ENCODE data around the gene ETV1. TPM values are rescaled to one million over a fixed set of nuclear protein-coding genes. Genes with fewer than 3 reads are reported as not detected.
A peak's percentile ranks its signal among the peaks of the same experiment; 100 is the strongest.

The ETV1 gene
- polyA plus RNA-seq, 1 experiment, result 5.4 TPM

GRCh38 chr7:14001139-14001538, 11.7 kb upstream of the ETV1 start:
- POLR2A ChIA-PET, result no interaction called here
- Histone ChIP-seq H3K4me3 (ENCODE audit: low read depth, low read length) (no peak overlapping the region), H3K27me3 (ENCODE audit: control insufficient read depth, insufficient read depth, low read length) (no peaks in the 10 kb centered on the region), H3K36me3 (ENCODE audit: control insufficient read depth, insufficient read depth, low read length) (no peaks in the 10 kb centered on the region)
- no peak for TF ChIP-seq CTCF (IDR thresholded peaks at IDR 0.05; ENCODE audit: insufficient read depth, low read depth, low read length)
- DNase-seq (ENCODE audit: low read depth), result no peak
- CTCF ChIA-PET, result no interaction called here

DNA sequence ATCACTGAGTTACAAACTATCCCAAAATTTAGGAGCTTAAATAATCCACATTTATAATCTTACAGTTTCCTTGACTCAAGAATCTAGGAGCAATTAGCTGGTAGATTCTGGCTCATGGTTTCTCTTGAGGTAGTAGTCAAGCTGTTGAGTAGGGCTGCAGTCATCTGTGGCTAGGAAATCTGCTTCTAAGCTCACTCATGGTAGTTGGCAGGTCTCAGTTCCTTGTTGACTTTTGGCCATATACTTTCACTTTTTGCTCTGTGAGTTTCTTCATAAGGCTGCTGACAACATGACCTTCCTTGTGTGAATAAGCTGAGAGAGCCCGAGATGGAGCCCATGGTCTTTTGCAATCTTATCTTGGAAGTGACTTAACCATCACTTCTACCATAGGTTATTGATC, 10.8 kb upstream of the ETV1 start:
- ChIA-PET POLR2A (interaction anchor here (0.6 kb wide), 1 partner anchor 9 kb away, joined by 3 read pairs; no protein-coding TSS in a partner anchor), CTCF (no interaction called here)
- Histone ChIP-seq H3K27me3 (ENCODE audit: control insufficient read depth, insufficient read depth, low read length) (no peaks in the 10 kb centered on the region), H3K4me3 (ENCODE audit: low read depth, low read length) (no peak overlapping the region), H3K36me3 (ENCODE audit: control insufficient read depth, insufficient read depth, low read length) (no peaks in the 10 kb centered on the region)
- TF ChIP-seq CTCF (IDR thresholded peaks at IDR 0.05; ENCODE audit: insufficient read depth, low read depth, low read length), result no peak
- DNase-seq (ENCODE audit: low read depth), result no peak

DNA sequence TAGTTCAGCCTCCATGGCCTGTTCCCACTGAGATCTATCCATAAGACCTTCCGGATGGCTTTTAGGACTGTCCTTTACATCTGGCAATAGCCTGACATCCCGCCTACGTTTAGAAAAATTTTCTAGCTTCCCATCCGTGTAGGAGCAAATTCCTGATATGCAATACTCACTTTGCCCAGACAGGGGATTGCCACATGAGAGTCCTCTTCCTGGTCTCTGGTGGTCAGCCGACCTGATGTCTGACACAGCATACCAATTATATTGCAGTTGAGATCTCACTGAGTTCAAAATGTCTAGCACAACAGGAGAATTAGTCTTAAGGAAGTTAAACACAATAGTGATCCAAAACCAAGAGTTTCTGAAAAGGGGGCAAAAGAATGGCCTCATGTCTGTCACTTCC, 9.4 kb upstream of the ETV1 start:
- no peak for TF ChIP-seq CTCF (IDR thresholded peaks at IDR 0.05; ENCODE audit: insufficient read depth, low read depth, low read length)
- no peak for DNase-seq (ENCODE audit: low read depth)
- POLR2A ChIA-PET, result no interaction called here
- Histone ChIP-seq H3K27me3 (ENCODE audit: control insufficient read depth, insufficient read depth, low read length) (no peaks in the 10 kb centered on the region), H3K4me3 (ENCODE audit: low read depth, low read length) (no peak overlapping the region), H3K36me3 (ENCODE audit: control insufficient read depth, insufficient read depth, low read length) (no peaks in the 10 kb centered on the region)
- CTCF ChIA-PET, result no interaction called here

DNA sequence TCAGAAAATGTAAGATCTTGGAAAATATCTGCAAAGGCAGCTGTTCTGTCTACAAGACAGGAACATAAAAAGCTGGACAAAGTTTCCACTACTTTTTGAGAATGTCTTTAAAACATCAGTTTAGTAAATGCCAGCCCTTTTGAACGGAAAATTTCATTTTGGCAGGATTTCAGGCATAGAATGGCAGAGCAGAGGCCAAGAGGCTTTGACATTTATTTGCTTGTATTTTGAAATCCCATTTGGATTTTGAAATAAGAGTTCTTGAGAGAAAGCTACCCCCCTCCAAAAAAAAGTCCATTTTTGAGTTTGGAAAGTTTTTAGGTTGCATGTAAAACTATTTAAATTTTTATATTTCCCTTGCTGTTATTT, 3.1 kb upstream of the ETV1 start:
- Histone ChIP-seq H3K4me3 (ENCODE audit: low read depth, low read length) (no peak overlapping the region), H3K36me3 (ENCODE audit: control insufficient read depth, insufficient read depth, low read length) (no peaks in the 10 kb centered on the region), H3K27me3 (ENCODE audit: control insufficient read depth, insufficient read depth, low read length) (no peaks in the 10 kb centered on the region)
- no peak for TF ChIP-seq CTCF (IDR thresholded peaks at IDR 0.05; ENCODE audit: insufficient read depth, low read depth, low read length)
- CTCF ChIA-PET, result interaction anchor here (1.1 kb wide), 1 partner anchor 14 kb away, joined by 3 read pairs; no protein-coding TSS in a partner anchor
- POLR2A ChIA-PET, result no interaction called here
- no peak for DNase-seq (ENCODE audit: low read depth)

GRCh38 chr7:13991791-13992595, 2.5 kb upstream of the ETV1 start:
- POLR2A ChIA-PET, result interaction anchor here (1.3 kb wide), 1 partner anchor 11 kb away, joined by 3 read pairs; no protein-coding TSS in a partner anchor
- no peak for DNase-seq (ENCODE audit: low read depth)
- Histone ChIP-seq H3K27me3 (ENCODE audit: control insufficient read depth, insufficient read depth, low read length) (no peaks in the 10 kb centered on the region), H3K36me3 (ENCODE audit: control insufficient read depth, insufficient read depth, low read length) (no peaks in the 10 kb centered on the region), H3K4me3 (ENCODE audit: low read depth, low read length) (peak overlapping the region; percentile 36)
- CTCF ChIA-PET, result interaction anchor here (1.1 kb wide), 1 partner anchor 15 kb away, joined by 3 read pairs; no protein-coding TSS in a partner anchor
- TF ChIP-seq CTCF (IDR thresholded peaks at IDR 0.05; ENCODE audit: insufficient read depth, low read depth, low read length), result no peak
